ENCODE measurements around the gene STAT5A. TPM values are rescaled to one million over a fixed set of nuclear protein-coding genes. Genes with fewer than 3 reads are reported as not detected.

STAT5A gene
- 3.8 to 6.8 TPM (median 5.8 TPM) in 5 replicates for total RNA-seq (2022; extraction: Qiagen RNA extraction)

GRCh38 chr17:42287977-42288802 is at the start of gene STAT5A:
Gene STAT5A (plus strand): TSS chr17:42288498. CDS start chr17:42289412, 914 bp downstream.

GRCh38 chr17:42276359-42276608 is 12.0 kb upstream of the STAT5A start, which contains the start of gene STAT5B:
Gene STAT5B (minus strand): TSS chr17:42276391. CDS start chr17:42232127, 44,264 bp downstream.

Other genes starting within 250 kb of the STAT5A start
- gene C17orf113, start 237.9 kb upstream of the STAT5A start, total RNA-seq (2022; extraction: Qiagen RNA extraction), result 0.47 to 0.94 TPM (median 0.79 TPM) in 5 replicates
- 0.09 to 0.29 TPM (median 0.23 TPM) in 5 replicates for gene ZNF385C, start 190.0 kb upstream of the STAT5A start, total RNA-seq (2022; extraction: Qiagen RNA extraction)
- 0.30 to 0.59 TPM (median 0.38 TPM) in 5 replicates for gene DHX58, start 175.8 kb upstream of the STAT5A start, total RNA-seq (2022; extraction: Qiagen RNA extraction)
- gene KAT2A, start 167.1 kb upstream of the STAT5A start, total RNA-seq (2022; extraction: Qiagen RNA extraction), result 37.5 to 58.5 TPM (median 53.2 TPM) in 5 replicates
- gene HSPB9, start 165.7 kb upstream of the STAT5A start, total RNA-seq (2022; extraction: Qiagen RNA extraction), result not detected in 5 replicates
- 223 to 270 TPM (median 267 TPM) in 5 replicates for gene RAB5C, start 133.5 kb upstream of the STAT5A start, total RNA-seq (2022; extraction: Qiagen RNA extraction)
- 0.15 to 0.49 TPM (median 0.39 TPM) in 5 replicates for gene KCNH4, start 107.4 kb upstream of the STAT5A start, total RNA-seq (2022; extraction: Qiagen RNA extraction)
- 0.23 to 0.29 TPM (median 0.24 TPM) in 4 of 5 replicates, not detected in the other for gene HCRT, start 103.0 kb upstream of the STAT5A start, total RNA-seq (2022; extraction: Qiagen RNA extraction)
- gene GHDC, start 94.0 kb upstream of the STAT5A start, total RNA-seq (2022; extraction: Qiagen RNA extraction), result 15.7 to 22.8 TPM (median 21.1 TPM) in 5 replicates
- 23.3 to 30.2 TPM (median 28.6 TPM) in 5 replicates for gene STAT5B, start 12.1 kb upstream of the STAT5A start, total RNA-seq (2022; extraction: Qiagen RNA extraction)
- 72.7 to 81.7 TPM (median 77.8 TPM) in 5 replicates for gene STAT3, start 99.9 kb downstream of the STAT5A start, total RNA-seq (2022; extraction: Qiagen RNA extraction)
- 416 to 511 TPM (median 450 TPM) in 5 replicates for gene CAVIN1, start 134.8 kb downstream of the STAT5A start, total RNA-seq (2022; extraction: Qiagen RNA extraction)
- 37.0 to 51.0 TPM (median 43.6 TPM) in 5 replicates for gene ATP6V0A1, start 170.4 kb downstream of the STAT5A start, total RNA-seq (2022; extraction: Qiagen RNA extraction)
- 29.5 to 51.1 TPM (median 46.9 TPM) in 5 replicates for gene NAGLU, start 247.7 kb downstream of the STAT5A start, total RNA-seq (2022; extraction: Qiagen RNA extraction)